ENCODE data around the gene MKNK2.
A peak's percentile ranks its signal among the peaks of the same experiment; 100 is the strongest.

MKNK2 gene

DNA sequence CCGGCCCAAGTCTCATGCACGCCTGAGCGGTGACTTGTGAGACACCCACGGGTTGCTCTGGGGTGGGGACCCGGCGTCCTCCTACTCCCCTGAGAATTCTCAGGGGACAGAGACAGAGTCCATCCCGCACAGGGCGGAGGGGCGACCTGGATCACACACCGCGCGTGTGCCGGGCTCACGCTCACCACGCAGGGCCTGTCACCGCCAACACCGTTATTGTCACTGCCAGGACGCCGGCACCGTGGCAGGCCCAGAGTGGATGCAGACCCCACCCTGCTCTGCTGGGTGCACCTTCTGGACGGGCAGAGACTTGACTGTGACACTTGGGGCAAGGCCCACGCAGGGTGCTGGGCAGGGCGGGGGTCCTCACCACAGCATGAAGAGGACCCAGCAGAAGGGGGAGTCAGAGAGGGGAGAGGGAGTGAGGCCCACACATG, 28.8 kb upstream of the MKNK2 start:
- no peak for DNase-seq

DNA sequence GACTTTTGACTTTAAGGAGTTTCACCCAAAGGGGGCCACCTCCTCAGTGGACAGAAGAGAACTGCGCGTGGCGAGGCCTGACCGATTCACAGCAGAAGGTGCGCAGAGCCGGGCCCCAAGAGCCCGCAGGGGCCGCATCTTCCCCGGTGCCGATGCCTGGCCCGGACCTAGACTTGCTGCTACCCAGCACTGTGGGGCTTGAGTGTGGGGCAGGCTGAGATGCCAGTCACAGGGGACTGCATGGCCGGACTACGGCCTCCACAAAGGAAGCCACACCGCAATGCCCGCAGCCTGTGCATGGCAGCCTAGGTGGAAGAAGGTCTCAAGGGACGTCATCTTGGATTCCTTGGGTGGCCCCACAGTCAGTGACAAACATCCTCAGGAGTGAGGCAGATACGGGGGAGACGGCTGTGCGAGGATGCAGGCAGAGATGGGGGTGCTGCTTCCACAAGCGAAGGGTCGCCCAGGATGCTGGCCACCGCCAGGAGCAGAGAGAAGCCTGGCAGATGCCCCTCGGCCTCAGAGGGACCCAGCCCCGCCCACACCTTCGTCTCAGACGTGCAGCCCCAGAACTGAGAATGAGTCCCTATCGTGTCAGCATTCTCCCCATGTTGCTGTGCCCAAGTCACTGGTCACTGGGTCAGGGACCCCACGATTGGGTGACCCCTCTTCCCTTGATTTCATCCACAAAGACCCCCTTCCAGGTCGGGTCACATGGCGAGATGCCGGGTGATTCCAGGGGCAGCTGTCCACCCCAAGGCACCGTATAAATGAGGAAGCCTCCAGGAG, 28.2 kb upstream of the MKNK2 start:
- no peak for DNase-seq

DNA sequence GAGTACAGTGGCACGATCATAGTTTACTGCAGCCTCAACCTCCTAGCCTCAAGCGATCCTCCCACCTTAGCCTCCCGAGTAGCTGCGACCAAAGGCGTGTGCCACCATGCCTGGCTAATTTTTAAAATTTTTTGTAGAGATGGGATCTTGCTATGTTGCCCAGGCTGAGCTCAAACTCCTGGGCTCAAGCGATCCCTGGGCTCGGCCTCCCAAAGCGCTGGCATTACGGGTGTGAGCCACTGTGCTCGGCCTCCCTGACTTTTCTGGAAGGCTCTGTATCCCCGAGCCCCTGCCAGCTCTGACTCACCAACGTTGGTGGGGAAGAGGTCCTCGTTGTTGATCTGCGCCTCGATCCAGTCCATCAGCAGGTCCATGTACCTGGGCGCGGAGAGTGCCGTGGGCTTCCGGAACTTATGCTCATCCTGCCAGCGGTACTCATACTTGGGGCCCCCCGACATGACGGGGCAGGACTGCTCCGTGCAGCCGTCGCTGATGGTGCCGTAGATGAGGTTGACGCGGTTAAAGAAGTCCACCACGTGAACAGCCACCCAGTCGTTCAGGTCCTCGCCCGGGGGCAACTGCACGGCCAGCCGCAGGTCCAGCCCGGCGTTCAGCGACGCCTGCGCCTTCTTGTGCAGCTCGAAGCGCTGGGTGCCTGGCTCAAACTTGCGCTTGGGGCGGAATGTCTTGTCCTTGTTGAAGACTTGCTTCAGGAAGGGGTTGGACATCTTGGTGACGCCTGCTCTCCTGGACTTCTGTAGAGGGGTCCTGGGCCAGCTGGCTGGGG, 27.0 kb upstream of the MKNK2 start:
- DNase-seq, result no peak

DNA sequence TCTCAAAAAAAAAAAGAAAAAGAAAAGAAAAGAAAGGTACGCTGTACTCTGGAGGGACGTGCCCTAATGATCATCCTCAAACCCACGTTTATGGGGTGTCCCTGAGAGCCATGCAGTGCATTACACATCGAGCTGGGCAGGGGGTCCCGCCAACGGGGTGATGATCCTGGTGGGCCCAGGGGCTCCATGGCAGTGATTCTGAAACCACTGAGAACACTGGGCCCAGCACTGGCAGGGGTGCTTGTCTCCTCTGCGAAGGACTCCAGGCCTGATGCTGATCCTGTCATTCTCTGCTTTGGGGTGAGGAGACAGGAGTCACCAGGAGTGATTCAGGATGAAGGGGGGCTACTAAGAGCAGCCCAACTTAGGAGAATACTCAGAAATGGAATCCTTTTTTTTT, 26.4 kb upstream of the MKNK2 start:
- no peak for DNase-seq

DNA sequence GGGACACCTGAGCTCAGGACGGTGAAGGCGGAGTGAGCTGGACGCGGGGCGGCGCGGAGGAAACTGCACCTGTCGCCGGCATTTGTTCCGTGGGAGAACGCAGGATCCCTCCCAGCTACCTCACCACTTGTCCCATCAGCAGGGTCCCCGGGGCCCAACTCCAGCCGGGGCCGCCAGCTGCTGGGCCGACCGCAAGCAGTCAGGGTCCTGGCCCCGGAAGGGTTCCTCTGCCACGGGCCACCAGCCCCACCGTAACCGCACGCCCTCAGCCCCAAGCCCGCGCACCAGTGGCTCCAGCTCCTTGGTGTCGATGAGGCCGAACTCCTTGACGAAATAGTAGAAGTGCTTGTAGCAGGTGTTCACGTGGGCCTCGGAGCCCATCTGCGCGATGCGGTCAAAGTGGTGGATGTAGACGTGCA, 25.5 kb upstream of the MKNK2 start:
- DNase-seq, result no peak

DNA sequence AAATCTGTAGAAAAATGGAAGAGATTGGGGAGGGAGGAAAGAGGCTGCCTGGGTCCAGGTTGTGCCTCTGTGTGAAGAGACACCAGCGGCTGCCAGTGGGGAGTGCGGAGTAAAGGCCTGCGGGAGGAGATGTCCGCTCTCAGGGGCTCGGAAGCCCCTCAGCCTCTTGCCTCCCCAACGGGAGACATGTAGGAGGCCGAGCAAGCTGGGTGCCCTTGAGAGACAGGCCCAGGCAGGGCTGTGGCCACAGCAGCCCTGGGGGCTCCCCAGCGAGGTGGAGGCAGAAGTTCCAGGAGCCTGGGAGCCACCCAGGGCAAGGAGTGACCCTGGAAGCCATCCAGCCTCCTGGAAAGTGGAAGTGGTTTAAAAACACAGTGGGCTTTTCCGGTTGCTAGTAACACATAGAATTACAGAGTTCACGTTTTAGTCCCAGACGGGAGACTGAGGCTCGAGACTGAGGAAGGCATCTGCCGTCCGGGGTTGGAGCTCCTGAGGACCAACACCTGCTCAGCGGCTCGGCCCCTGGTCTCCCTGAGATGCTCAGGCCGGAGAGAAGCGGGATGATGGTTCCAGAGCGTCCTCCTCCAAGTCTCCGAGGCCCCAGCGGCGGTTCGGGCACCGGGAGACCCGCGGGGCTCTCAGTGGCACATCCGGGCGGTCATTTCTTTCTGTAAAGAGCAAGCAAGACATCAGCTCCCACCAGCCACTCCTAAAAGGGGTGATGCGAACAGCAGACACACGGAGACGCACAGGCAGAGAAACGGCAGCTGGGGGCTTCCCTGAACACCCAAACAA, 21.9 kb upstream of the MKNK2 start:
- no peak for DNase-seq

DNA sequence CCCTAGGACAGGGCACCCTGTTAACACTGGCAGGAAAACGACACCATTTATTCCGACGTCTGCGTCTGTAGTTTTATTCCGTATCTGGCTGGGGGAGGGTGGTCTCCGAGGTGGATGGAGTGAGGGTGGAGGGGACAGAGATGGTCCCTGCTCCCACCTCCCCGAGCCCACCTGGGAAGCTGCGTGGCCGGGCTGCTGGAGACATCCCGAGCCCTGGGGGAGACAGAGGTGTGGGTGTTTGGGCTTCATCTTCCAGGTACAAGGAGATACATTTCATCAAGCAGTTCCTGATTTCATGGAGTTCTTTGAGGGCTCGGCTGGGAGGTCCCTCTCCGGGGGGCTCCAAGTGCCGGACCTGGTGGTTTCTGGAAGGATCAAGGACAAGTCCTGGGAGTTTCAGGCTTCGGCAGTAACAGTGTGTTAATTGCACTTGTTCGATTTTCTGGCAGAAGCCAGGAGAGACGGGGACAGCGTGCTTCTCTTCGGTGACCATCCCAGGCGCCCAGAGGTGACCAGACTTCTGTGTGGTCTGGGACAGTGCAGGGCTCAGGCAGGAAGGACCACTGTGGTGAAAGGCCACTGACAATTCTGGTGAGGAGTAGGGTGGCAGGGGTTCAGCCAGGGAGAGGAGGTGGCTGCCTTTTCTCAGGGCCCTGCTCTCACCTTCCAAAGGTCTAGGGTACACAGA, 20.1 kb upstream of the MKNK2 start:
- DNase-seq, result no peak

DNA sequence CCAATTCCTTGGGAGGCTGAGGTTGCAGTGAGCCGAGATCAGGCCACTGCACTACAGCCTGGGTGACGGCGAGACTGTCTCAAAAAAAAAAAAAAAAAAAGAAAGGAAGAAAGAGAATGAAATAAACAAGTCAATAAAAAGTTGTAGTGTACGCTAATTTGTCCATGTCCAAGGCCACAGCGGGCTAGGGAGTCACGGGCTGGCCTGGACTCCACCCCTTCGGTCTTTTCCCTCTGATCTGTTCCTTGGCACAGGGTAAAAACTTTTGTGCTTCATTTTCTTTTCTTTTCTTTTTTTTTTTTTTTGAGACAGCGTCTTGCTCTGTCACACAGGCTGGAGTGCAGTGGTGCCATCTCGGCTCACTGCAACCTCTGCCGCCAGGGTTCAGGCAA, 19.4 kb upstream of the MKNK2 start:
- DNase-seq, result no peak

DNA sequence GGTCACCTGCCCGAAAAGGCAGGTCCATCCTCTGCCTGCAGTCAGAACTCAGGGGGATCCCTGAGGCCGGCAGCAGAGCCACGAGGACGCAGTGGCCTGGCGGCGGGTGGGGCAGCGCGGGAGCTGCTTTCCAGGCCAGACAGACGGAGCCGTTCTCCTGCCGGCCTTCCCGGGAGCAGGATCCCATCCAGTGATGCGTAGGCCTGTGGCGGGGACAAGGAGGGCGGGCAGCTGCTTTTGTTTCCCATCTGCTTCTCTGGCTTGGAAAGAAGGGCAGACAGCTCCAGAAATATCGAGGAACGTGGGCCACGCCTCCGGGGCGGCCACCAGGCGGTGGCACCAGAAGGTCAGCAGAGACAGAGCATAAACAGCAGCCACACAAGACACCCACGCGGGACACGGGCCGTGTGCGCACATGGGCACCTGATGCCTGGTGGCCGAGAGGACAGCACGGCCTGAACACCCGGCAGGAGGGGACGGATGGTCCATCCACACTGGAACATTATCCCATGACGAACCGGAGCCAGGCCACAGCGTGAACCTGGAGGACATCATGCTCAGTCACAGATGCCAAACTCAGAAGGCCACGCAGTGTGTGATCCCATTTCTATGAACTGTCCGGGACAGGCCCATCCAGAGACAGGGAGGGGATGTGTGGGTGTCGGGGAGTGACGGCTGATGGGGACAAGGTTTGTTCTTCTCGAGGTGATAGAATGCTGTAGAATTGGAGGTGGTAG, 13.9 kb upstream of the MKNK2 start:
- peak; percentile 44 to 56 for DNase-seq

DNA sequence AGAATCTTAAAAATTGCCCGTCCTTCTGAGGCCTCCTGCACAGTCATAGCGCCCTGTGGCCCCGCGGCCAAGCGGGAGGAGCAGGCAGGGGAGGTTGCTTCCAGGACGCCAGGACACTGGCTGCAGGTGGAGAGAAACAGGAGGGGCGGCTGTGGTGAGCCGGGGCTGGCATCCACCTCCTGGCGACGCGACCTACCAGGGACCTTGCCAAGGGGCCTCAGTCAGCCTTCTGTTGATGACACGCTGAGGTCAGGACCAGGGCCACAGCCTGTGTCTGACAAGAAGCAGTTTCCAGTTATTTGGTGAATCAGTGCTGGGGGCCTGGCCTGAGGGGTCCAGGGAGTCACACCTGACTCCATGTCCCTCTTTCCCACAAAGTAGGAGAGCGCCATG, 13.3 kb upstream of the MKNK2 start:
- DNase-seq, result peak in 1 of 2 experiments; percentile 32

DNA sequence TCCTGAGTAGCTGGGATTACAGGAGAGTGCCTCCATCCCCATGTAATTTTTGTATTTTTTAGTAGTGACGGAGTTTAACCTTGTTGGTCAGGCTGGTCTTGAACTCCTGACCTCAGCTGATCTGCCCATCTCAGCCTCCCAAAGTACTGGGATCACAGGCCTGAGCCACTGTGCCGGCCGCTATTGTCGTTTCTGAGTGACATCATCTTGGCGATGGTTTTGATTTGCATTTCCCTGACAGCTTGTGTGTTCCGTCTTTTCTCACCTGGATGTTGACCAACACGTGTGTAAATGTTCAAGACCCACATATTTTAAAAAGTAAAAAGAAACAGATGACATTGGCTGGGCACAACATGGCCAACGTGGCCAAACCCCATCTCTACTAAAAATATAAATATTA, 12.8 kb upstream of the MKNK2 start:
- no peak for DNase-seq

DNA sequence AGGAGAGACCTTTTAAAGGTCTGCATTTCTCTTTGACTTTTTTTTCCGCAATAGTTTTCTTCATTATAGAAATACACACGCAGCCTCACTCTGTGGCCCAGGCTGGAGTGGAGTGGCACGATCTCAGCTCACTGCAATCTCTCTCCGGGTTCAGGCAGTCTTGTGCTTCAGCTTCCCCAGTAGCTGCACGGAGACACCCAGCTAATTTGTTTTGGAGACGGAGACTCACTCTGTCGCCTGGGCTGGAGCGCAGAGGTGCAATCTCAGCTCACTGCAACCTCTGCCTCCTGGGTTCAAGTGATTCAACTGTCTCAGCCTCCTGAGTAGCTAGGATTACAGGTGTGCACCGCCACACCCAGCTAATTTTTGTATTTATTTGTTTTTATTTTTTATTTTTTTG, 11.7 kb upstream of the MKNK2 start:
- no peak for DNase-seq

DNA sequence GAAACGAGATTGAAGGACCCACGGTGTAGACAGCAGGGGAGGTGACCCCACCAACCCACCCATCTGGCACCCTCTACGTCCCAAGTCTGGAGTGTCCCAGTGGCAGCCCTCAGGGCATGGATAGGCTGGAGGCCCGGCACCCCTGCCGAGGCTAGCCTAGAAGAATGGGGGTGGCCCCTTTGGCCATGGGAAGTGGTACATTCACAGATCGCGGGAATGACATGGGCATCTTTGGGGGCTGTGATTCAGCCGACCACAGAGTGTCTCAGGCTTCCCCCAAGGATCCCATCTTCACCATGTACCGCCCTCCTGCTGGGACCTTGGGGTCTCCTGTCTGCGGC, 11.3 kb upstream of the MKNK2 start:
- DNase-seq, result no peak

DNA sequence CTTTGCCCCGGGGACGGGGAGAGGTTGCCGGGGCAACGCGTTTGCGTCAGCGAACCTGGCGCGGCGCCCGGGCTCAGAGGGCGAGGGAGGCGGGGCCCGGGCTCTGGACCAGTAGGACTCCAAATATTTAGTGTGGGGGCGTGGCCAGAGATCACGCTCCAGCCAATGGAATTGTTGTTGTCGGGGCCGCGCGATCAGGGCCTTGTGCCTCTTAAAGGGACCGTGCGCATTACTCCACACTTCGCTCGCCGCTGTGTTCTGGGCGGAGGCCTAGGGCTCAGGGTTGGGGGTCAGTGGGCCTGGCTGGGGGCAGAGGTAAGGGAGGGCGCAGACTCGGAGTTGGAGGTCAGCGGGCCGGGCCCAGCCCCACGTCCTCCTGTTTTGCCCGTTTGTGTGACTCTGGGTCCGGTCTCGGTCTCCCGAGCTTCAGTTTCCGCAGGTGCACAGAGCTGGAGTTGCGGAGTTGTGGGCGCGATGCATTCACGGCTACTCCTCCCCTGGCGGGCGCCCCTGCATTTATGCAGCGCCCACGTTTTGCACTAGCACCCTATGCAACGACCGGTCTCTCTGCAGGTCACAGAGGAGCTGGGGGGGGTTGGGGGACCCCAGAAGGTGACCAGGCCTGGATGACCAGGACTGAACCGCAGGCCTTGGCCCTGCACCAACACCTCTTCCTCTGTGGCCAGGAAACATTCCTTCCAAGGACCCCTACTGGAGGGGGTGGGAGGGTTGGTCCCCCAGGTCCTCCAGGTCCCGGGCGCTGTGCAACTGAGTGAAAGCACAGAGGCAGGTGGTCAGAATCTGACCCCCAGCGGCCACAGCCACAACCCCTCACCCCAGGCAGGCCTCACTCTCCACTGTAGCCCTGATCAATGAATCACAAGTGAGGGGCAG, 10.7 kb upstream of the MKNK2 start:
- DNase-seq, result peak; percentile 98 to 99

DNA sequence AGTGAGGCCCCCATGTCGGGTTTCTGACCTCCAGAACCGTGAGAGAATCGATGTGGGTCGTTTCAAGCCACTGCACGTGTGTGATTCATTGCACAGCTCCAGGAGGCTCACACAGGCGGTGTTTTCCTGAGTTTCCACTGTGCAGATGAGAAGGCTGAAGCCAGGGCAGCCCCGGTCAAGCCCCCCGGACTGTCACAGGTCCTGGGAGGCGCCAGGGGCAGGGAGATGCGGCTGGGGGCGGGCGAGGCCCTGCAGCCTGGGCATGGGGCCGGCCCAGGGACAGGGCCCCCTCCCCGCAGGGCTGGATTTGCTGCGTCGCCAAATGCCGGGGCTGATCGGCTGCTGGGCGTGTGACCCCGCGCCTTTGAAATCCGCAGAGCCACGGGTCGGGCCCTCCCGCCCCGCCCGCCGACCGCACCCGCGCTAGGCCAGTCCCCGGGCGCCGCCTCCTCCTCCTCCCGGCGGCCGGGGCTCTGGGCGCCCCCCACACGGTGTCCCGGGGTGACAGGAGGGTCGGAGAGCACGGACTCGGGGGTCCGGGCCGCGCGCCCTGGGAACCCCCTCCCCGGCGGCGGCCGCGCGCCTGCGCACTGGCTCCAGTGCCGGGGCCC, 9.9 kb upstream of the MKNK2 start:
- peak in 1 of 2 experiments; percentile 33 for DNase-seq

DNA sequence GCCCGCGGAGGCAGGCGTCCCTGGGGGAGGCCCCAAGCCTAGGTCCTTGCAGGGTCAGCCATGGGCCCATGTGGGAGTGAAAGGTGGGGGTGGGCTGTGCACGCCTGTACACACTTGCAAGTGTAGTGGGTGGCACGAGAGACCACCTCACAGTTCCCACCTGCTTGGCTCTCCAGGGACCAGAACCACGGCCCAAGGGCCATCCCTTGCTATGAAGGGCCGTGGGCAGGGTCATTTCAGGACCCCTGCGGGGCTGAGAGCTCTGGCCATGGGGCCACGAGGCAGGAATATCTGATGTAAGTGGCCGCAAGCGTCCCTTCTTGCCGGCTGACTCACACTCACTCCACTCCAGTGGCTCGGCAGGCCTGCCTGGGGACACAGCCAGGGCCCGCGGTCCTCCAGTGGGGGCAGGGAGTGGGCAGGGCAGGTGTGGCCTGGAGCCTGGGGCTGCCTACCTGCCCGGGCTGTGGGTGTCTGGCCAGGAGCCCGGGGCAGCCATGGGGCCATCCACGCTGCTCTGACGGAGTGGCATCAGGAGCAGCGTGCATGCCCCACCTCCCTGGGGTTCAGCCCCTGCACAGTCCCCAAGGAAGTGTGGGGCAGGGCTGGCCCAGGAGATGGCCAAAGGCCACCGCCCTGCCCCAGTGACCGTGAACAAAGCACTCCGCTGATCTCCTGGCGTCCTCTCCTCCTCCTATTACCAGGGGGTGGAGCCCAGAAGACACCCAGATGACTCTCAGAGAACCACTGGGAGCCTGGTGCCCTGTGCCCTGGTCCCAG, 8.6 kb upstream of the MKNK2 start:
- peak; percentile 75 to 76 for DNase-seq

DNA sequence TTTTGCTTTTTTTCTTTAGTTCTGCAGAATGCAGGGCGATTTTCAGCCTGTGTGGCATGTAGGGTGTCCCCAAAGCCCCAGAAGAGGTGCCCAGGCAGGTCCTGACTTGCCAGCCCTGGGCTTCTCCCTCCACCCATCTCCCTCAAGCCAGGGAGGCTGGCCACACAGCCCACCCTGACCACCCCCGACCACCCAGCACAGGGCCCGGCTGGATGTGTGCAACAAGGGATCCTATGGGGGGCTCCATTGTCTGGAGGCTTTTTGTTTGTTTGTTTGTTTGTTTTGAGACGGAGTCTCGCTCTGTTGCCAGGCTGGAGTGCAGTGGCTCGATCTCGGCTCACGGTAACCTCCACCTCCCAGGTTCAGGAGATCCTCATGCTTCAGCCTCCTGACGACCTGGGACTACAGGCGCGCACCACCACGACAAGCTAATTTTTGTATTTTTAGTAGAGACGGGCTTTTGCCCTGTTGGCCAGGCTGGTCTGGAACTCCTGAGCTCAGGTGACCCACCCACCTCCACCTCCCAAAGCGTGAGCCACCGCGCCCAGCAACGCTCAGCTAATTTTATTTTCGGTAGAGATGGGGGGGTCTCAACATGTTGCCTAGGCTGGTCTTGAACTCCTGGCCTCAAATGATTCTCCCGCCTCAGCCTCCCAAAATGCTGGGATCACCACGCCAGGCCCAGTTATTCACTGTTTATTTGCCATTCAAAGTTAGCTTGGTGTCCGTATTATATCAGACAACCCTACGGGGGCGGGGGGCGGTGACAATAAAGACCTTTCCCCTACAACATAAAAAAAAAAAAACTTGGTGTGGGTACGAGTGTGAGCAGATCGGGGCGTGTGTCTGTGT, 7.8 kb upstream of the MKNK2 start:
- DNase-seq, result no peak

DNA sequence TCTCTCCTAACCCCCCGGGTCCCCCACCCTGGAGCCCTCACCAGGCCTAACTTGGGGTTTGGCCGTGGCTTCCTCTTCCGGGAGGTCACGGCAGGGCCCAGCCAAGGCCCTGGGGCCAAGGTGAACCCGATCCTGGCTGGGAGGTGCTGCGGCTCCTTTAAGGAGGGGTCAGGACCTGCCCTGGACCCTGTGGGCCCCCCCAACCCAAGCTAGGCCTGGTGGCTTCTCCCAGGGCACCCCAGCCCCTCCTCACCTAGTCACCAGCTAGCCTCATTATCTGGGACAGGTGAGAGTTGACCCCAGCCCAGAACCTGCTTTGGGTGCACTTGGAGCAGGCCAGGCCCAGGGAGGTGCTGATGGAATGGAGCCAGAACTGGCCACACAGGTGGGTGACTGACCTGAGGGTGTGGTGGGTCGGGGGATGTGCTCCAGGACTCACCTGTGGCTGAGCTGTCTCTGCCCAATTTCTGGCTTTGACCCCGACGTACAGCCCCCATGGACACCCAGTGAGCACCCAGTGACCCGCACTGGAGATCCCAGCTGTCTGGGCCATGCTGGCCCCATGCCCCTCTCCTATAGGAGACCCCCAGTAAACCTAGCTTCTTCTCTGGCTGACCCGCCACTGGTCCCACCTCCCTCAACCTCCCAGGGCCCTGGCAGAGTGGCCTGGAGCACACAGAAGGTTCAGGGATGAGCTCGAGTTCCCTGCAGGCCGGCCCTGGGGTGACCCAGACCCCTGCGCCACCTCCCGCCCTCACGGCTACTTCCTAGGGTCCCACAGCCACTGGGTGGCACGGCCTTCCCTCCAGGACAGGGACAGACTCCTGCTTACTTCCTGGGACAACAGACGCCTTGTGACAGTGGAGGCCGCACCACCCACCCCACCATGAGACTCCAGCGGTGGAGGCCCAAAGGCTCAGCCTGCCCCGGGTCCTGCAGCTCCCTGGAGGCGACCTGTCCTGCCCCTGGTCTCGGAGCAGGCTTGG, 6.7 kb upstream of the MKNK2 start:
- DNase-seq, result no peak

All from SHP77 (cell line).